Ascending aorta (tissue), 2 donors: ENCODE results near the gene NARS2. TPM values are rescaled to one million over a fixed set of nuclear protein-coding genes. Genes with fewer than 3 reads are reported as not detected.

Experiments
- DNase-seq, 2 donors: peaks; one replicate each; pipeline ENCODE4 v3.0.0-alpha.2; 2019; ENCODE audit warnings: low spot score in 2 of 2
- H3K27ac ChIP-seq, 2 donors: fragments of 200-600 bp; sonication (generic); one replicate each; pipeline ENCODE4 v1.5.1; 2016 to 2017; ENCODE audit warnings: mild to moderate bottlenecking in 1 of 2
- H3K27me3 ChIP-seq: fragments of 200-600 bp; sonication (generic); one replicate; pipeline ENCODE4 v1.5.1; 2017
- H3K36me3 ChIP-seq, 2 donors: fragments of 200-600 bp; sonication (generic); one replicate each; pipeline ENCODE4 v1.5.1; 2016
- H3K4me1 ChIP-seq, 2 donors: fragments of 200-600 bp; sonication (generic); one replicate each; pipeline ENCODE4 v1.5.1; 2016 to 2017; ENCODE audit warnings: mild to moderate bottlenecking in 1 of 2
- H3K4me3 ChIP-seq, 2 donors: fragments of 200-600 bp; sonication (generic); one replicate each; pipeline ENCODE4 v1.5.1; 2016 to 2017; ENCODE audit warnings: mild to moderate bottlenecking in 1 of 2
- H3K9me3 ChIP-seq, 2 donors: fragments of 200-600 bp; sonication (generic); one replicate each; pipeline ENCODE4 v1.5.1; 2016
- intact Hi-C: fragments of 100-400 bp; cut with DNase I; formaldehyde crosslinking; loops from one replicate; pipeline ENCODE4 v1.15.1; 2023
- total RNA-seq: library from RNA; depleted of rRNA; stranded (reverse); fragments of >200 nt; gene quantifications from one replicate; pipeline ENCODE4 v1.1.0, GENCODE V29; 2016
- TF ChIP-seq, protein P1 (sequence below), 3 experiments: fragments of 200-600 bp in 2 of 3; fragments of 450-650 bp in 1 of 3; sonication (generic) in 2 of 3; IDR thresholded peaks; one replicate each; pipeline ENCODE4 v1.5.1; 2016 to 2019; ENCODE audit warnings: antibody characterized with exemption in 3 of 3, mild to moderate bottlenecking in 1 of 3, moderate library complexity in 1 of 3

The NARS2 gene
- total RNA-seq, 1 donor from 2014 or later, result 7.8 TPM

DNA sequence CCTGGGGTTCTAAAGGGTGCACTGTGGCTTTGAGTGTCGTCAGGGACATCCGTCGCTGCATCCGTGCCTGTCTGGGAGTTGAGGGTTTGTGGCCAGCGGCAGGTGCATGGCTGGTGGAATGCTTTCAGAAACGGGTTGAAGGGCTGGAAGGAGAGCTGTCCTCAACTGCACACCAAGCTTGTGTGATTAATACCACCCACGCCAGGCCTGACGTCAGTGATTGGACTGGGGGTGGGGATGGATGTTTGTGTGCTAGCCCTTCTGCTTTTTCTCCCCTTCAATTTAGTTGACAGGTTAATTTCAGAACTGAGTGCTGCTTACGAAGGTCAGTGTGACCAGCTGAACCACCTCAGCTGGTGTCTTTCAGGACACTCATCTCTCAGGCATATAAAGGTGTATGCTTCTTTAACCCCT is 153.9 kb downstream of the NARS2 start:
- no peaks in the 10 kb centered on the region for H3K27me3 ChIP-seq
- peak; percentile 64 to 93 for DNase-seq
- no peaks in the 10 kb centered on the region for H3K36me3 ChIP-seq
- intact Hi-C loops, result loop anchor here (2.0 to 5.0 kb wide), 2 partner anchors 192 to 344 kb away; partner anchors contain the start of gene NDUFC2
- H3K9me3 ChIP-seq, result no peaks in the 10 kb centered on the region
- peaks cover 0 to 21% of the 10 kb centered on the region in 2 donors for H3K4me1 ChIP-seq
- TF ChIP-seq, protein P1, sequence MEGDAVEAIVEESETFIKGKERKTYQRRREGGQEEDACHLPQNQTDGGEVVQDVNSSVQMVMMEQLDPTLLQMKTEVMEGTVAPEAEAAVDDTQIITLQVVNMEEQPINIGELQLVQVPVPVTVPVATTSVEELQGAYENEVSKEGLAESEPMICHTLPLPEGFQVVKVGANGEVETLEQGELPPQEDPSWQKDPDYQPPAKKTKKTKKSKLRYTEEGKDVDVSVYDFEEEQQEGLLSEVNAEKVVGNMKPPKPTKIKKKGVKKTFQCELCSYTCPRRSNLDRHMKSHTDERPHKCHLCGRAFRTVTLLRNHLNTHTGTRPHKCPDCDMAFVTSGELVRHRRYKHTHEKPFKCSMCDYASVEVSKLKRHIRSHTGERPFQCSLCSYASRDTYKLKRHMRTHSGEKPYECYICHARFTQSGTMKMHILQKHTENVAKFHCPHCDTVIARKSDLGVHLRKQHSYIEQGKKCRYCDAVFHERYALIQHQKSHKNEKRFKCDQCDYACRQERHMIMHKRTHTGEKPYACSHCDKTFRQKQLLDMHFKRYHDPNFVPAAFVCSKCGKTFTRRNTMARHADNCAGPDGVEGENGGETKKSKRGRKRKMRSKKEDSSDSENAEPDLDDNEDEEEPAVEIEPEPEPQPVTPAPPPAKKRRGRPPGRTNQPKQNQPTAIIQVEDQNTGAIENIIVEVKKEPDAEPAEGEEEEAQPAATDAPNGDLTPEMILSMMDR (IDR thresholded peaks at IDR 0.05), result no peak
- peak overlapping the region; percentile 97 to 100 for H3K27ac ChIP-seq
- H3K4me3 ChIP-seq, result peak overlapping the region; percentile 9 to 82

DNA sequence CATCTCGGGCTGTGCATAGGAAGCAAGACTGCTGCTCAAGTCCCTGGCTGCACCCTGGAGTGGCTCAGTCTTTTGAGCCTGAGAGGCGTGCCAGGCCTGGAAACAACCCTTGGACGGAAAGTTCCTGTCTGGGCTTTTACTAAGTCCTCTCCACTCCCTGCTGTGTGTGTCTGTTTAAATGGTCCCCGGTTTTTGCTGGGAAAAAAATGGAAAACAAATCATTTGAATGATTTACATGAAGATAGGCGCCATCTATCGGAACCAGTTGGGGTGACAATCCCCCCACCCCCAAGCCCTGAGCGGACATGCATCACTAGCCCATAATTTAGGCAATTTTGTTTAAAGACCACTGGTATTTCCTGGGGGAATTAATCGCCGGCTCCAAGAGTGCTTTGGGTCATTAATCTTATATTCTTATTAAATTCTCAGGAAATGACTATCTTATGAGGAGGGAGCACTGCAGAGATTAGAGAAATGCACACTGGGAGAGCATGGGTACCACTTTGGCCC is 154.4 kb downstream of the NARS2 start:
- Histone ChIP-seq H3K27ac (peak overlapping the region; percentile 97 to 100), H3K4me3 (peak overlapping the region; percentile 9 to 82), H3K27me3 (no peaks in the 10 kb centered on the region), H3K4me1 (peaks cover 0 to 21% of the 10 kb centered on the region in 2 donors), H3K36me3 (no peaks in the 10 kb centered on the region), H3K9me3 (no peaks in the 10 kb centered on the region)
- intact Hi-C loops, result loop anchor here (2.0 to 5.0 kb wide), 2 partner anchors 192 to 343 kb away; partner anchors contain the start of gene NDUFC2
- DNase-seq, result peak; percentile 43 to 90
- TF ChIP-seq, protein P1 (IDR thresholded peaks at IDR 0.05), result peak; percentile 58 to 71 (median 58)

DNA sequence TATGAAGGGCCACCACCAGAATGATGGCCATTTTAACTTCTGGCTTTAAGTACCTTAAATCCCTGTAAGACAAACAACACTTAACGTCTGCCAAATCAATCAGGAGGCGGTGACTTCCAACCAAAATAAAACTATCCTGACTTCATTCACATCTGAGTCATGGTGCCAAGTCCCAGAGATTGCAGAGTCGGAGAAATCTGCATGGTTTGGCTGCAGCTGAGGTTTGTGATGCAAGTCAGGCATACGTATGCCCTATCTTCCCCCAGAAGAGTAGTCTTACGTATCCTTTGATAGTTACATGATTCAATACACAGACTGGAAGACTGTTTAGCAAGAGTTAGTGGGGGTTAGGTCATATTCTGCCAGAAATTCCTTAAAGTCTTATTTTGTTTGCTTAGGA is 155.3 kb downstream of the NARS2 start:
- peak; percentile 31 to 94 for DNase-seq
- Histone ChIP-seq H3K4me1 (peaks cover 0 to 19% of the 10 kb centered on the region in 2 donors), H3K9me3 (no peaks in the 10 kb centered on the region), H3K36me3 (no peaks in the 10 kb centered on the region), H3K27me3 (no peaks in the 10 kb centered on the region), H3K27ac (peak overlapping the region; percentile 97 to 100), H3K4me3 (peak overlapping the region; percentile 82 to 84)
- TF ChIP-seq, protein P1 (IDR thresholded peaks at IDR 0.05), result no peak
- intact Hi-C loops, result loop anchor here (1.0 to 5.0 kb wide), 4 partner anchors 143 to 427 kb away; partner anchors contain the start of genes ALG8, INTS4, KCTD21 and USP35

DNA sequence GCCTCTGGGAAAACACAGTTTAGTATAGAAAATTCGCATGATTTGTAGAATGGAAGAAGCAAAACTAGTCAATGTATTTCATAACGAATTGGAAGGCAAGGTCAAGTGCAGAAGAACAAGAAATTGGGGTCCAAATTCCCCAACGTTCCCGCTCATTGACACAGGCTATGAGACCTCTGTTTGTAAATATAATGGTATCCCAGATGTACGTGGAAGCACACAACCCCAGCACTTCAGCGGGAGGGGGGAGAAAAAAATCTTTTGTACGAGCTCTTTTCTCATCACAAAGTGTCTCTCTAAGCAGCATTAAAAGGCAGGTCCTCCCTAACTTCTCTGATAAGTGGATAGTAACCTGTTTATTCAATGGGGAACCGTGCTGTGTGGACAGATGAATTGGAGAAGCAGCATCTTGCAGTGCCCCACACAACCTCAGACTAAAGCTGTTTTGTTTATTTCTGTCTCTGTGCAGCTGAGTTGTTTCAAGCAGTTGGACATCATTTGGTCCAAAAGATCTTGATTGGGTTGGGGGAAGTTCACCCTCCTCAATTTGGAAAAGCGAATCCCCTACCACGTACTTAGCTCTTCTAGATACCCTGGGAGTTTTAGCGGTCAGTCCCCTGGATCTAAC is 156.0 kb downstream of the NARS2 start:
- peaks cover 0 to 19% of the 10 kb centered on the region in 2 donors for H3K4me1 ChIP-seq
- TF ChIP-seq, protein P1 (IDR thresholded peaks at IDR 0.05), result no peak
- no peak for DNase-seq
- peak overlapping the region; percentile 97 to 100 for H3K27ac ChIP-seq
- H3K4me3 ChIP-seq, result peak overlapping the region; percentile 82 to 84
- H3K36me3 ChIP-seq, result no peaks in the 10 kb centered on the region
- no peaks in the 10 kb centered on the region for H3K27me3 ChIP-seq
- no peaks in the 10 kb centered on the region for H3K9me3 ChIP-seq
- intact Hi-C loops, result loop anchor here (1.0 to 5.0 kb wide), 4 partner anchors 144 to 426 kb away; partner anchors contain the start of genes ALG8, INTS4, KCTD21 and USP35

DNA sequence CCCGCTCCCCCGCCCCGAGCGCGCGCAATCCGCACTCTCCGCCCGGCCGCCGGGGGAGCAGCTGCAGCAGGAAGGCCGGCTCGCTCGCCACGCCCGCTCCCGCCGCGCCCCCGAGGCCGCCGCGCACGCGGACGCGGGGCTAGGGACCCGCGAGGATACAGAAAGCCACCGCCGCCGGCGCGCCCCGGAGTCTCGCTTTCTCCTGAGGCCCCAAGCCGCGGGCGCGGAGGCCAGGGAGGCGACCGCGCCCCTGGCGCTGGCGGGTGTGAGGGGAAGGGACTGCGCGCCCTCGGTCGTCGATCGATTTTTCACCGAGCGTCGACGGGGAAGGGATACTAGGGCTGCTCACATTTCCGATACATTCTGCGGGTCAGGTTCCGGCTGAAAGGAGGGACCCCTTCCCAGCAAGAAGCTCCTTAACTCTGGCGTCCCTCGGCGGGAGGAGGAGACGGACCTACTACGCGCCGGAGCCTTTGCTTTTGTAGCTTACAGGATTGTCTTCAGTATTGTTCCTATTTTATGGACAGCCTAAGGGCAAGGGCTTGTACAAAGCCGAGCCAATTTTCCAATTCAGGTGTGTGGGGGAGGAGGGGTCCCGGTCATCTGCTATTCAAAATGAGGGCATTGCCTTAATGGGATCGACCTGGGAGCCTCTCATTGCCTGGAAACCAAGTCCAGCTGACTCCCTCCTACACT is 156.6 kb downstream of the NARS2 start:
- H3K4me3 ChIP-seq, result peak overlapping the region; percentile 82 to 84
- no peaks in the 10 kb centered on the region for H3K36me3 ChIP-seq
- intact Hi-C loops, result loop anchor here (1.0 to 5.0 kb wide), 5 partner anchors 105 to 426 kb away; partner anchors contain the start of genes ALG8 and INTS4
- DNase-seq, result peak; percentile 50 to 92
- no peaks in the 10 kb centered on the region for H3K27me3 ChIP-seq
- no peaks in the 10 kb centered on the region for H3K9me3 ChIP-seq
- TF ChIP-seq, protein P1 (IDR thresholded peaks at IDR 0.05), result peak in 1 of 3 experiments; percentile 66
- peak overlapping the region; percentile 97 to 100 for H3K27ac ChIP-seq
- H3K4me1 ChIP-seq, result peaks cover 0 to 19% of the 10 kb centered on the region in 2 donors
